Prostate gland (tissue), 1 donor: ENCODE measurements around the gene CIB1.

ENCODE experiments used
- POLR2A ChIP-seq: fragments of 450-650 bp; IDR thresholded peaks from one replicate; pipeline ENCODE4 v1.6.1; 2016; ENCODE audit warnings: antibody characterized with exemption, mild to moderate bottlenecking
- POLR2AphosphoS5 ChIP-seq: sonication (generic); formaldehyde crosslinking; IDR thresholded peaks from one replicate; pipeline ENCODE4 v1.6.1; 2017; ENCODE audit warnings: antibody characterized with exemption

DNA sequence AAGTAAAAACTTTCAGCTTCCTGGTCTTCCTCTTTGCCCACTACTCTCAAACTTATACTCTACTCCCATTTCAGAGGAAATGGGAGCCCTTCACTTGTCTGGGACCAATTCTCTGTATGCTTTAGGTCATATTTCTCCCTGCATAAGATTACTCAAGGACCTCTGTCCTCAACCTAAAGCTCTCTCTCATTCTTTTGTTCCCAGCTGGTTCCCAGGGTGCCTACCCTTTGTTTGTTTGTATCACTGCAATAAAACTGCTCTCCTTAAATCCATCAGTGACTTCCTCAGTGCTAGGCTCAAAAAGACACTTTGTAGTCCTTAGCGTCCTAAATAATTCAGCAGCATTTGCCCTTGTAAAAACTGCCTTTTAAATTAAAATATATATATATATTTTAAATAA lies 34.7 kb upstream of the CIB1 start:
- TF ChIP-seq POLR2A (no peak), POLR2AphosphoS5 (no peak)
